ENCODE data around the gene KCNH1.

Gene KCNH1

GRCh38 chr1:210731193-210731592 is 402.8 kb downstream of the KCNH1 start:
- H4K91ac ChIP-seq (ENCODE audit: low read depth, low read length, poor library complexity), result no peak overlapping the region
- no peak overlapping the region for H4K8ac ChIP-seq (ENCODE audit: low read depth, low read length)
- no peak overlapping the region for H2BK120ac ChIP-seq (ENCODE audit: low read depth, low read length)
- H3K4me1 ChIP-seq (ENCODE audit: control insufficient read depth in 2 of 2, insufficient read depth in 1 of 2, low read depth in 1 of 2, low read length in 2 of 2), result peaks cover 6 to 9% of the 10 kb centered on the region in 2 donors
- no peak overlapping the region for H2BK12ac ChIP-seq (ENCODE audit: low read length)
- H3K18ac ChIP-seq (ENCODE audit: low read length), result no peak overlapping the region
- H3K9ac ChIP-seq (ENCODE audit: low read depth, low read length, poor library complexity), result no peak overlapping the region
- no peak overlapping the region for H3K4ac ChIP-seq (ENCODE audit: low read length)
- H2AFZ ChIP-seq (ENCODE audit: low read length), result no peak overlapping the region
- H3K9me3 ChIP-seq (replicated peaks in 1 of 2; ENCODE audit: control insufficient read depth in 2 of 2, insufficient read depth in 1 of 2, low read depth in 1 of 2, low read length in 2 of 2), result no peaks in the 10 kb centered on the region
- no peak overlapping the region for H3K14ac ChIP-seq (ENCODE audit: low read length)
- H3K79me1 ChIP-seq (ENCODE audit: low read depth, low read length), result no peaks in the 10 kb centered on the region
- no peak for DNase-seq (ENCODE audit: low spot score)
- H3K4me3 ChIP-seq (ENCODE audit: low read length in 2 of 2), result no peak overlapping the region
- no peak overlapping the region for H3K23ac ChIP-seq (ENCODE audit: low read depth, low read length, poor library complexity)
- H3K27me3 ChIP-seq (ENCODE audit: control insufficient read depth in 3 of 3, insufficient read depth in 3 of 3, low read depth in 1 of 3, low read length in 3 of 3), result no peaks in the 10 kb centered on the region
- no peak overlapping the region for H3K4me2 ChIP-seq (ENCODE audit: insufficient read depth, low read length, poor library complexity, severe bottlenecking)
- no peak overlapping the region for H3K27ac ChIP-seq (replicated peaks; ENCODE audit: low read length)
- no peaks in the 10 kb centered on the region for H3K36me3 ChIP-seq (replicated peaks in 1 of 2; ENCODE audit: control insufficient read depth in 2 of 2, insufficient read depth in 2 of 2, low read length in 2 of 2)
- H2BK5ac ChIP-seq (ENCODE audit: low read length), result no peak overlapping the region
- WGBS, 2 donors (ENCODE audit: extremely low coverage in 2 of 2, insufficient read length in 2 of 2, insufficient replicate concordance in 1 of 2), result no CpG with 5 or more reads among the region's 2 CpGs
- H2AK5ac ChIP-seq (ENCODE audit: low read depth, low read length), result no peak overlapping the region
- H2BK15ac ChIP-seq (ENCODE audit: low read length), result no peak overlapping the region

GRCh38 chr1:210730023-210730422 is 403.9 kb downstream of the KCNH1 start:
- Histone ChIP-seq H2AK5ac (ENCODE audit: low read depth, low read length) (no peak overlapping the region), H4K8ac (ENCODE audit: low read depth, low read length) (no peak overlapping the region), H3K4me1 (ENCODE audit: control insufficient read depth in 2 of 2, insufficient read depth in 1 of 2, low read depth in 1 of 2, low read length in 2 of 2) (peaks cover 6 to 7% of the 10 kb centered on the region in 2 donors), H3K9me3 (replicated peaks in 1 of 2; ENCODE audit: control insufficient read depth in 2 of 2, insufficient read depth in 1 of 2, low read depth in 1 of 2, low read length in 2 of 2) (no peaks in the 10 kb centered on the region), H2BK120ac (ENCODE audit: low read depth, low read length) (no peak overlapping the region), H3K4ac (ENCODE audit: low read length) (no peak overlapping the region), H3K23ac (ENCODE audit: low read depth, low read length, poor library complexity) (no peak overlapping the region), H4K91ac (ENCODE audit: low read depth, low read length, poor library complexity) (no peak overlapping the region), H3K27me3 (ENCODE audit: control insufficient read depth in 3 of 3, insufficient read depth in 3 of 3, low read depth in 1 of 3, low read length in 3 of 3) (no peaks in the 10 kb centered on the region), H3K9ac (ENCODE audit: low read depth, low read length, poor library complexity) (no peak overlapping the region), H2BK12ac (ENCODE audit: low read length) (no peak overlapping the region), H3K27ac (replicated peaks; ENCODE audit: low read length) (no peak overlapping the region), H3K4me2 (ENCODE audit: insufficient read depth, low read length, poor library complexity, severe bottlenecking) (no peak overlapping the region), H2BK15ac (ENCODE audit: low read length) (no peak overlapping the region), H2BK5ac (ENCODE audit: low read length) (no peak overlapping the region), H2AFZ (ENCODE audit: low read length) (no peak overlapping the region), H3K79me1 (ENCODE audit: low read depth, low read length) (no peaks in the 10 kb centered on the region), H3K18ac (ENCODE audit: low read length) (no peak overlapping the region), H3K36me3 (replicated peaks in 1 of 2; ENCODE audit: control insufficient read depth in 2 of 2, insufficient read depth in 2 of 2, low read length in 2 of 2) (no peaks in the 10 kb centered on the region), H3K14ac (ENCODE audit: low read length) (no peak overlapping the region), H3K4me3 (ENCODE audit: low read length in 2 of 2) (no peak overlapping the region)
- no peak for DNase-seq (ENCODE audit: low spot score)
- WGBS, 2 donors (ENCODE audit: extremely low coverage in 2 of 2, insufficient read length in 2 of 2, insufficient replicate concordance in 1 of 2), result no CpG with 5 or more reads among the region's 1 CpG

DNA sequence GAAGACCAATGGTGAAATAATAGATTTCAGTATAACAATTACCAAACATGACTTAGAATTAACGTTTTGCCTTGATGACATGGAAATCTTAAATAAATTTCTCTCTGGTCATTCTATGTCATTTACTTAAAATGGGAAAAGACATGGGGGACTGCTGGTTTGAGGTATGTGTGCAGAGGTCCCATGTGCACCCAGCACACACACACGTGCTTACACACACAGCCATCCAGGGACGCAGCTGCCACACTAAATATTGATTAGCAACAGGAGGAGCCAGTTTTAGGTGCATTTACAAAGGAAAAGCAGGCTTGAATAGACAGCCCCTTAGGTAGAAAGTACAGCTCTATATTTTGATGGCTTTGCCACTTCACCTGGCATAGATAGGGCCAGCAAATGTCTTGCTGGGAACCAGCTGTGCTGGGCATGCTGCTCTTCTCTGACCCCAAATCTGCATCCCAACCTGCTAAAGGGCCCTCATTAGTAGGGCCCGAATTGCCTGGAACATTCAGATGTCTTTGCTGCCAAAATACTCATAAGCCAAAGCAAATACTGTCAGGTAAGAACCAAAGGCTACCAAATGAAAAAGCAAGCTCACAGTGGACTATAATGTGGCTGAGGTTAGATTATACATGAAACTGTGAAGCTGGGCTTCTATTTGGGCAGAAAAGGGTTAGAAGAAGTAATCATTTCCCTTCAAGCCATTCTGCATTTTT is 405.4 kb downstream of the KCNH1 start:
- Histone ChIP-seq H2AFZ (ENCODE audit: low read length) (no peak overlapping the region), H3K4ac (ENCODE audit: low read length) (no peak overlapping the region), H3K27me3 (ENCODE audit: control insufficient read depth in 3 of 3, insufficient read depth in 3 of 3, low read depth in 1 of 3, low read length in 3 of 3) (no peaks in the 10 kb centered on the region), H3K9me3 (replicated peaks in 1 of 2; ENCODE audit: control insufficient read depth in 2 of 2, insufficient read depth in 1 of 2, low read depth in 1 of 2, low read length in 2 of 2) (no peaks in the 10 kb centered on the region), H3K14ac (ENCODE audit: low read length) (no peak overlapping the region), H3K4me2 (ENCODE audit: insufficient read depth, low read length, poor library complexity, severe bottlenecking) (no peak overlapping the region), H4K8ac (ENCODE audit: low read depth, low read length) (no peak overlapping the region), H3K9ac (ENCODE audit: low read depth, low read length, poor library complexity) (no peak overlapping the region), H2BK12ac (ENCODE audit: low read length) (no peak overlapping the region), H3K79me1 (ENCODE audit: low read depth, low read length) (no peaks in the 10 kb centered on the region), H3K4me3 (ENCODE audit: low read length in 2 of 2) (no peak overlapping the region), H2BK15ac (ENCODE audit: low read length) (no peak overlapping the region), H2AK5ac (ENCODE audit: low read depth, low read length) (no peak overlapping the region), H3K36me3 (replicated peaks in 1 of 2; ENCODE audit: control insufficient read depth in 2 of 2, insufficient read depth in 2 of 2, low read length in 2 of 2) (no peaks in the 10 kb centered on the region), H3K4me1 (ENCODE audit: control insufficient read depth in 2 of 2, insufficient read depth in 1 of 2, low read depth in 1 of 2, low read length in 2 of 2) (peaks cover 4% of the 10 kb centered on the region in 2 donors), H3K27ac (replicated peaks; ENCODE audit: low read length) (no peak overlapping the region), H3K23ac (ENCODE audit: low read depth, low read length, poor library complexity) (no peak overlapping the region), H3K18ac (ENCODE audit: low read length) (no peak overlapping the region), H4K91ac (ENCODE audit: low read depth, low read length, poor library complexity) (no peak overlapping the region), H2BK120ac (ENCODE audit: low read depth, low read length) (no peak overlapping the region), H2BK5ac (ENCODE audit: low read length) (no peak overlapping the region)
- DNase-seq (ENCODE audit: low spot score), result no peak
- WGBS, 2 donors (ENCODE audit: extremely low coverage in 2 of 2, insufficient read length in 2 of 2, insufficient replicate concordance in 1 of 2), result no CpG with 5 or more reads among the region's 4 CpGs

- Histone ChIP-seq H2BK5ac (ENCODE audit: low read length) (no peak overlapping the region), H2AK5ac (ENCODE audit: low read depth, low read length) (no peak overlapping the region), H2AFZ (ENCODE audit: low read length) (no peak overlapping the region), H3K27me3 (ENCODE audit: control insufficient read depth in 3 of 3, insufficient read depth in 3 of 3, low read depth in 1 of 3, low read length in 3 of 3) (no peaks in the 10 kb centered on the region), H3K4ac (ENCODE audit: low read length) (no peak overlapping the region), H3K23ac (ENCODE audit: low read depth, low read length, poor library complexity) (no peak overlapping the region), H2BK15ac (ENCODE audit: low read length) (no peak overlapping the region), H2BK120ac (ENCODE audit: low read depth, low read length) (no peak overlapping the region), H3K9ac (ENCODE audit: low read depth, low read length, poor library complexity) (no peak overlapping the region), H3K79me1 (ENCODE audit: low read depth, low read length) (no peaks in the 10 kb centered on the region), H4K8ac (ENCODE audit: low read depth, low read length) (no peak overlapping the region), H3K9me3 (replicated peaks in 1 of 2; ENCODE audit: control insufficient read depth in 2 of 2, insufficient read depth in 1 of 2, low read depth in 1 of 2, low read length in 2 of 2) (no peaks in the 10 kb centered on the region), H3K4me1 (ENCODE audit: control insufficient read depth in 2 of 2, insufficient read depth in 1 of 2, low read depth in 1 of 2, low read length in 2 of 2) (peaks cover 4% of the 10 kb centered on the region in 2 donors), H4K91ac (ENCODE audit: low read depth, low read length, poor library complexity) (no peak overlapping the region), H3K36me3 (replicated peaks in 1 of 2; ENCODE audit: control insufficient read depth in 2 of 2, insufficient read depth in 2 of 2, low read length in 2 of 2) (no peaks in the 10 kb centered on the region), H3K4me2 (ENCODE audit: insufficient read depth, low read length, poor library complexity, severe bottlenecking) (no peak overlapping the region), H3K27ac (replicated peaks; ENCODE audit: low read length) (no peak overlapping the region), H2BK12ac (ENCODE audit: low read length) (no peak overlapping the region), H3K18ac (ENCODE audit: low read length) (no peak overlapping the region), H3K14ac (ENCODE audit: low read length) (no peak overlapping the region), H3K4me3 (ENCODE audit: low read length in 2 of 2) (no peak overlapping the region)
- WGBS, 2 donors (ENCODE audit: extremely low coverage in 2 of 2, insufficient read length in 2 of 2, insufficient replicate concordance in 1 of 2), result no CpG with 5 or more reads among the region's 2 CpGs
- peak; percentile 40 for DNase-seq (ENCODE audit: low spot score)
These were observed 406.2 kb downstream of the KCNH1 start for GRCh38 chr1:210727709-210728108.

Data from neuronal stem cell (in vitro differentiated cells).